Measurements from ENCODE around the gene SIRPA. TPM values are rescaled to one million over a fixed set of nuclear protein-coding genes. Genes with fewer than 3 reads are reported as not detected.

SIRPA gene
- total and polyA plus RNA-seq, 4 donors = 16.6 to 123 (median 52.6) TPM

- Histone ChIP-seq H3K9me3 (ENCODE audit: control insufficient read depth in 4 of 4, insufficient read depth in 3 of 4, low read length in 3 of 4) (no peaks in the 10 kb centered on the region), H3K9ac (ENCODE audit: insufficient read depth in 1 of 2, low read length in 2 of 2) (no peak overlapping the region), H3K27me3 (ENCODE audit: control insufficient read depth in 3 of 3, insufficient read depth in 3 of 3, low read length in 2 of 3) (peaks cover 2 to 38% (median 7%) of the 10 kb centered on the region in 3 donors), H3K4me1 (ENCODE audit: control insufficient read depth in 5 of 5, insufficient read depth in 5 of 5, low read length in 5 of 5) (no peaks in the 10 kb centered on the region), H3K36me3 (ENCODE audit: control insufficient read depth in 4 of 4, insufficient read depth in 4 of 4, low read length in 4 of 4) (no peaks in the 10 kb centered on the region), H3K4me3 (no peak overlapping the region), H3K27ac (ENCODE audit: low read depth in 1 of 2, low read length in 1 of 2) (no peak overlapping the region)
- DNase-seq (no peak), ATAC-seq (ENCODE audit: insufficient read depth, low FRiP score) (no peak)
- no peak for TF ChIP-seq CTCF (IDR thresholded peaks at IDR 0.05; ENCODE audit: control extremely low read depth, extremely low read depth)
- WGBS, 2 donors = 53 to 81% methylated on average over 3 of the region's 3 CpGs
Observed at GRCh38 chr20:1987826-1988225, 92.6 kb downstream of the SIRPA start.

Other genes starting within 250 kb of the SIRPA start
- gene SIRPG, start 237.6 kb upstream of the SIRPA start, total RNA-seq = 1 to 10 TPM in 1 of 2 donors, under 1 TPM in 1; 0.28 to 1.8 TPM
- 1 to 10 TPM in 1 of 2 donors, under 1 TPM in 1; 0.35 to 1.2 TPM for gene SIRPG, start 237.6 kb upstream of the SIRPA start, polyA plus RNA-seq
- not detected for gene PDYN, start 98.7 kb downstream of the SIRPA start, total RNA-seq
- not detected for gene PDYN, start 98.7 kb downstream of the SIRPA start, polyA plus RNA-seq
- gene STK35, start 206.4 kb downstream of the SIRPA start, total RNA-seq = 10 to 100 TPM; 18.2 to 24.2 TPM
- gene STK35, start 206.4 kb downstream of the SIRPA start, polyA plus RNA-seq = 1 to 10 TPM; 5.8 to 6.8 TPM

Data from lung (tissue), 12 donors.